Esophagus (tissue), 2 donors: ENCODE results near the gene CACNA1D. TPM values are rescaled to one million over a fixed set of nuclear protein-coding genes. Genes with fewer than 3 reads are reported as not detected.

Experiments used
- H3K27ac ChIP-seq, 2 donors: one replicate each; pipeline ENCODE4 v1.5.1; 2013; ENCODE audit warnings: low read depth in 2 of 2, mild to moderate bottlenecking in 2 of 2, inconsistent platforms in 1 of 2, low read length in 1 of 2, moderate library complexity in 1 of 2
- H3K27me3 ChIP-seq, 2 donors: one replicate each; pipeline ENCODE4 v1.6.1; 2013; ENCODE audit warnings: low read length in 2 of 2, control low read depth in 1 of 2, mild to moderate bottlenecking in 1 of 2; ENCODE audit not compliant: insufficient read depth in 2 of 2, control insufficient read depth in 1 of 2
- H3K36me3 ChIP-seq, 2 donors: one replicate each; pipeline ENCODE4 v1.6.1; 2013; ENCODE audit warnings: low read length in 1 of 2; ENCODE audit not compliant: control insufficient read depth in 2 of 2, insufficient read depth in 2 of 2
- H3K4me1 ChIP-seq, 2 donors: one replicate each; pipeline ENCODE4 v1.6.1; 2013; ENCODE audit warnings: low read length in 1 of 2; ENCODE audit not compliant: control insufficient read depth in 2 of 2, insufficient read depth in 2 of 2
- H3K4me3 ChIP-seq, 2 donors: one replicate each; pipeline ENCODE4 v1.5.1; 2013; ENCODE audit warnings: low read length in 2 of 2, mild to moderate bottlenecking in 2 of 2, low read depth in 1 of 2, moderate library complexity in 1 of 2
- H3K9me3 ChIP-seq, 2 donors: one replicate each; pipeline ENCODE4 v1.6.1; 2013; ENCODE audit warnings: mild to moderate bottlenecking in 2 of 2, low read depth in 1 of 2, low read length in 1 of 2, moderate library complexity in 1 of 2; ENCODE audit not compliant: control insufficient read depth in 2 of 2, insufficient read depth in 1 of 2
- WGBS, 2 donors: extraction: QIAGEN DNeasy Blood & Tissue Kit; methylation state at CpG; one replicate each; pipeline ENCODE4 v1.1.7; 2013; 5-methylcytosine and 5-hydroxymethylcytosine counted together
- polyA plus RNA-seq, 2 donors: library from polyadenylated mRNA; stranded (reverse); fragments of 200-250 nt; gene quantifications; one replicate each; pipeline ENCODE4 v1.2.3, GENCODE V29; 2013
- donor health status: healthy with polysubstance abuse.
- donor health status: Bipolar disorder and iron deficiency.

CACNA1D gene
- polyA plus RNA-seq, 2 donors = 0.38 to 0.61 TPM

GRCh38 chr3:53502737-53503136 lies 8.3 kb downstream of the CACNA1D start:
- Histone ChIP-seq H3K27me3 (no peaks in the 10 kb centered on the region), H3K9me3 (no peaks in the 10 kb centered on the region), H3K4me1 (no peaks in the 10 kb centered on the region), H3K4me3 (no peak overlapping the region), H3K36me3 (no peaks in the 10 kb centered on the region), H3K27ac (no peak overlapping the region)
- WGBS, 2 donors = 82 to 87% methylated on average over 4 of the region's 4 CpGs

- Histone ChIP-seq H3K4me1 (no peaks in the 10 kb centered on the region), H3K9me3 (no peaks in the 10 kb centered on the region), H3K36me3 (no peaks in the 10 kb centered on the region), H3K4me3 (no peak overlapping the region), H3K27me3 (no peaks in the 10 kb centered on the region), H3K27ac (no peak overlapping the region)
- 79 to 88% methylated on average over 5 of the region's 5 CpGs for whole genome bisulfite sequencing, 2 donors
Observed at GRCh38 chr3:53503195-53503594, 8.8 kb downstream of the CACNA1D start.

- H3K27ac ChIP-seq = no peak overlapping the region
- 68 to 81% methylated on average over 4 of the region's 4 CpGs for WGBS, 2 donors
- H3K4me1 ChIP-seq = no peaks in the 10 kb centered on the region
- no peaks in the 10 kb centered on the region for H3K9me3 ChIP-seq
- H3K27me3 ChIP-seq = no peaks in the 10 kb centered on the region
- H3K4me3 ChIP-seq = no peak overlapping the region
- H3K36me3 ChIP-seq = no peaks in the 10 kb centered on the region
Observed at GRCh38 chr3:53506110-53506762, 11.8 kb downstream of the CACNA1D start.

- no peaks in the 10 kb centered on the region for H3K36me3 ChIP-seq
- H3K4me3 ChIP-seq = no peak overlapping the region
- no peaks in the 10 kb centered on the region for H3K9me3 ChIP-seq
- H3K27ac ChIP-seq = no peak overlapping the region
- no peaks in the 10 kb centered on the region for H3K4me1 ChIP-seq
- no peaks in the 10 kb centered on the region for H3K27me3 ChIP-seq
Observed at GRCh38 chr3:53506763-53507145, 12.3 kb downstream of the CACNA1D start.

GRCh38 chr3:53509494-53509893 lies 15.1 kb downstream of the CACNA1D start:
- 83% methylated on average over 9 of the region's 9 CpGs for WGBS, 2 donors
- H3K27ac ChIP-seq = no peak overlapping the region
- no peaks in the 10 kb centered on the region for H3K9me3 ChIP-seq
- H3K36me3 ChIP-seq = no peaks in the 10 kb centered on the region
- no peaks in the 10 kb centered on the region for H3K4me1 ChIP-seq
- no peaks in the 10 kb centered on the region for H3K27me3 ChIP-seq
- no peak overlapping the region for H3K4me3 ChIP-seq

- WGBS, 2 donors = 56% methylated on average over 3 of the region's 3 CpGs
- Histone ChIP-seq H3K4me1 (no peaks in the 10 kb centered on the region), H3K27ac (no peak overlapping the region), H3K36me3 (no peaks in the 10 kb centered on the region), H3K27me3 (no peaks in the 10 kb centered on the region), H3K4me3 (no peak overlapping the region), H3K9me3 (no peaks in the 10 kb centered on the region)
Observed at GRCh38 chr3:53510508-53510907, 16.1 kb downstream of the CACNA1D start.

GRCh38 chr3:53511246-53511645 lies 16.8 kb downstream of the CACNA1D start:
- WGBS, 2 donors = 86 to 87% methylated on average over 13 of the region's 13 CpGs
- Histone ChIP-seq H3K27ac (no peak overlapping the region), H3K4me3 (no peak overlapping the region), H3K4me1 (no peaks in the 10 kb centered on the region), H3K36me3 (no peaks in the 10 kb centered on the region), H3K27me3 (no peaks in the 10 kb centered on the region), H3K9me3 (no peaks in the 10 kb centered on the region)

- H3K36me3 ChIP-seq = no peaks in the 10 kb centered on the region
- WGBS, 2 donors = 88 to 89% methylated on average over 7 of the region's 7 CpGs
- no peaks in the 10 kb centered on the region for H3K4me1 ChIP-seq
- no peak overlapping the region for H3K27ac ChIP-seq
- H3K27me3 ChIP-seq = no peaks in the 10 kb centered on the region
- H3K9me3 ChIP-seq = no peaks in the 10 kb centered on the region
- no peak overlapping the region for H3K4me3 ChIP-seq
Observed at GRCh38 chr3:53513556-53514190, 19.3 kb downstream of the CACNA1D start.

GRCh38 chr3:53516339-53516738 lies 21.9 kb downstream of the CACNA1D start:
- no peaks in the 10 kb centered on the region for H3K4me1 ChIP-seq
- H3K27ac ChIP-seq = no peak overlapping the region
- WGBS, 2 donors = 78 to 87% methylated on average over 5 of the region's 5 CpGs
- no peaks in the 10 kb centered on the region for H3K27me3 ChIP-seq
- no peak overlapping the region for H3K4me3 ChIP-seq
- H3K36me3 ChIP-seq = no peaks in the 10 kb centered on the region
- no peaks in the 10 kb centered on the region for H3K9me3 ChIP-seq

GRCh38 chr3:53518495-53518981 lies 24.1 kb downstream of the CACNA1D start:
- Histone ChIP-seq H3K36me3 (no peaks in the 10 kb centered on the region), H3K9me3 (no peaks in the 10 kb centered on the region), H3K27ac (no peak overlapping the region), H3K27me3 (no peaks in the 10 kb centered on the region), H3K4me3 (no peak overlapping the region), H3K4me1 (no peaks in the 10 kb centered on the region)
- WGBS, 2 donors = 47 to 49% methylated on average over 6 of the region's 6 CpGs
